GM21576 (cell line): ENCODE data around the gene GALNT11.

Source experiments
- ATAC-seq: cut with Tn5 transposase; IDR thresholded peaks from one replicate; pipeline ENCODE4 v1.9.1; 2021; ENCODE audit warnings: mild to moderate bottlenecking, moderate library complexity; ENCODE audit not compliant: unreplicated experiment

The GALNT11 gene

GRCh38 chr7:152144557-152145245 is 119.2 kb downstream of the GALNT11 start:
- ATAC-seq: no peak

DNA sequence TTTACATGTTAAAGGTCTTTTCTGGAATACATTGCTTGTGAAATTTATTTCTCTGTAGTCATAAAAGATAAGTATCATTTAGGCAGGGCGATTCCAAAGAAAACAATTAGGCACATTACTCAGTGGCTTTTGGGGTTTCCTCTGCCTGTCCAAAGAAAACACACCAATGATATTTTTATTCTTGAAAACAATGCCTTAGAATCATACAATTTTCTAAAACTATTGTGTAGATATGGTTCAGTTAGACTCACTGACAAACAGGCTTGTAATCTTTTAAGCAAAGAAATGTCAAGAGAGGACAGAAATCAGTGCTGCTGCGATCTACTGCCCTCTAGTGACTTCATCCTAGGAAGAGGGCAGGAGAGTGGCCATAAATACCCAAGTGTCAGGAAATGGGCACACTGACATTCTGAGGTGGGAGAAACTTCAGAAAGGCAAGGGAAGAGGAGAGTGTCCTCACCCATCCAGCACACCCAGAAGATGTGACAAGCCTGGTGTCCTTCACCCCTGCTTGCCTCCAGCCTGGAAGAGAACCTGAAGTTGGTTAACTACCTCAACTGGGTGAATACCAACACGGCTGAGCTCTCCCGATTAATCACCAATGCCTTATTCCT is 120.5 kb downstream of the GALNT11 start:
- ATAC-seq: no peak

- ATAC-seq: no peak
These were observed 123.2 kb downstream of the GALNT11 start for GRCh38 chr7:152148706-152149105.

- ATAC-seq: no peak
These were observed 123.9 kb downstream of the GALNT11 start for GRCh38 chr7:152149363-152149762.

GRCh38 chr7:152152267-152152666 is 126.8 kb downstream of the GALNT11 start:
- ATAC-seq: no peak

- ATAC-seq: peak; percentile 91
These were observed 133.5 kb downstream of the GALNT11 start for GRCh38 chr7:152158801-152159587.

DNA sequence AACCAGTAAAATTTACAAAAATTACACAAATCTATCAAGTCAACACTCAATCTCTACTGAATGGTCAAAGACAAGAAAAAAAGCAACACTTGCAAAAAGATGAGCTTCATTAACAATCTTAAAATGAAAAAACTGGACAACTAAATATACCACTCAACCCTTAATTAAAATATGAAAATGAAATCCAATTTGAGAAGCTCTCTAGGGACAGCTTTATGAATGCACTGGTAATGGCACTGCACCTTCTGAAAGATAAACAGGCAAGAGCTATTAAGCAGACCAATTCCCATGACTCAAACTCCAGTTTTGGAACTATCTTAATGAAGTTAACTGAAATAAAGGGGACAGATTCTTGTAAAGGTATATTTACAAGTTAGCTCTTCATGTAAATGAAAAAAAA is 135.7 kb downstream of the GALNT11 start:
- no peak for ATAC-seq

DNA sequence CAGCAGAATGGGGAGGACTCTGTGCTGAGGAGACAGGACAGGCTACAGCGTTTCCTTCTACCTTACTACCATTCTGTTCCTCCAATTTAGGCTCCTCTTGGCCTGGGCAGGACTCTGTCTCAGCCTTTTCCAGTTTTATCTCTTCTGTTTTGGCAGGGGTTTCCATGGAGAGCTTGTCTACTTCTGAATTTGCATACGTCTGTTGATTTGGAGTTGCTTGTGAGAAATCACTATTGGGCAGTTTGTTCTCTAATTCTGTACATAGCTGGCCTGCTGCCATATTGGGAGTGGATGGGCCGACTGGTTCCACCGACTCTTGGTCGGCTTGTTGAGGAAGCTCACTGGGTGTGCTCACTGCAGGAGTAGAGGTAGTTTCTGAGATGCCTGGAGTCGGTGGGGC is 136.8 kb downstream of the GALNT11 start:
- no peak for ATAC-seq
